VCaP (cell line): ENCODE data around the gene GLRA1.

Experiments used
- H3K27ac ChIP-seq: fragments of 450-650 bp; 2 replicates; pipeline ENCODE4 v1.5.1; 2017
- CTCF ChIP-seq: fragments of 450-650 bp; conservative IDR thresholded peaks from 2 replicates; pipeline ENCODE4 v1.5.1; 2017; ENCODE audit warnings: mild to moderate bottlenecking, moderate library complexity

Gene GLRA1

GRCh38 chr5:151819830-151820229 is 104.8 kb downstream of the GLRA1 start:
- no peak for TF ChIP-seq CTCF

GRCh38 chr5:151815051-151815450 is 109.6 kb downstream of the GLRA1 start:
- TF ChIP-seq CTCF, result no peak
- no peak overlapping the region for H3K27ac ChIP-seq

More at GRCh38 chr5:151819830-151820229, 104.8 kb downstream of the GLRA1 start:
- H3K27ac ChIP-seq, result no peak overlapping the region

- TF ChIP-seq CTCF, result no peak
- no peak overlapping the region for H3K27ac ChIP-seq
These were observed 111.8 kb downstream of the GLRA1 start for GRCh38 chr5:151812757-151813309.

GRCh38 chr5:151811593-151812321 is 112.9 kb downstream of the GLRA1 start:
- H3K27ac ChIP-seq, result no peak overlapping the region
- TF ChIP-seq CTCF, result no peak

- no peak for TF ChIP-seq CTCF
- H3K27ac ChIP-seq, result no peak overlapping the region
These were observed 113.8 kb downstream of the GLRA1 start for GRCh38 chr5:151810897-151811296.

GRCh38 chr5:151810449-151810848 is 114.2 kb downstream of the GLRA1 start:
- no peak for TF ChIP-seq CTCF
- no peak overlapping the region for H3K27ac ChIP-seq

- no peak for TF ChIP-seq CTCF
- H3K27ac ChIP-seq, result no peak overlapping the region
These were observed 116.0 kb downstream of the GLRA1 start for GRCh38 chr5:151808451-151809169.
